KMS-11 (cell line): Measurements from ENCODE around the gene CEPT1.

Experiments used
- H2AFZ ChIP-seq: fragments of 200-600 bp; sonication (generic); 2 replicates; pipeline ENCODE4 v1.6.1; 2016; ENCODE audit warnings: antibody characterized with exemption, mixed run types, low read depth
- H3K27ac ChIP-seq: fragments of 200-600 bp; sonication (generic); 2 replicates; pipeline ENCODE4 v1.6.1; 2016; ENCODE audit warnings: mild to moderate bottlenecking, mixed run types
- H3K27me3 ChIP-seq: fragments of 200-600 bp; sonication (generic); 2 replicates; pipeline ENCODE4 v1.6.1; 2017; ENCODE audit warnings: mild to moderate bottlenecking, low read depth, mixed run types, moderate library complexity; ENCODE audit not compliant: insufficient read depth
- H3K36me3 ChIP-seq: fragments of 200-600 bp; sonication (generic); 2 replicates; pipeline ENCODE4 v1.6.1; 2017; ENCODE audit warnings: mild to moderate bottlenecking, mixed run types; ENCODE audit not compliant: insufficient read depth
- H3K4me1 ChIP-seq: fragments of 200-600 bp; sonication (generic); 2 replicates; pipeline ENCODE4 v1.6.1; 2016; ENCODE audit warnings: mild to moderate bottlenecking, low read depth, mixed run types; ENCODE audit not compliant: poor library complexity, severe bottlenecking
- H3K4me2 ChIP-seq: fragments of 200-600 bp; sonication (generic); 2 replicates; pipeline ENCODE4 v1.7.0; 2016; ENCODE audit warnings: mild to moderate bottlenecking, mixed run types
- H3K4me3 ChIP-seq: fragments of 200-600 bp; sonication (generic); IDR thresholded peaks from 2 replicates; pipeline ENCODE4 v1.6.1; 2017; ENCODE audit warnings: low read depth, low read length, mixed read lengths; ENCODE audit not compliant: insufficient read depth
- H3K79me2 ChIP-seq: fragments of 200-600 bp; sonication (generic); 2 replicates; pipeline ENCODE4 v1.6.1; 2016; ENCODE audit warnings: low read depth, mixed run types; ENCODE audit not compliant: insufficient read depth
- H3K9ac ChIP-seq: fragments of 200-600 bp; sonication (generic); 2 replicates; pipeline ENCODE4 v1.6.1; 2016; ENCODE audit warnings: mild to moderate bottlenecking, mixed run types
- H4K20me1 ChIP-seq: fragments of 200-600 bp; sonication (generic); 2 replicates; pipeline ENCODE4 v1.6.1; 2016; ENCODE audit warnings: mild to moderate bottlenecking, mixed run types; ENCODE audit not compliant: insufficient read depth
- TF ChIP-seq, protein P1 (sequence below): fragments of 200-600 bp; sonication (generic); conservative IDR thresholded peaks from 2 replicates; pipeline ENCODE4 v1.6.1; 2017; ENCODE audit warnings: low read depth, mild to moderate bottlenecking, antibody characterized with exemption, low read length, moderate library complexity, mixed read lengths

Gene CEPT1

GRCh38 chr1:111142356-111142975 lies 2.4 kb downstream of the CEPT1 start:
- no peak overlapping the region for H3K4me3 ChIP-seq
- no peak overlapping the region for H2AFZ ChIP-seq
- TF ChIP-seq, protein P1, sequence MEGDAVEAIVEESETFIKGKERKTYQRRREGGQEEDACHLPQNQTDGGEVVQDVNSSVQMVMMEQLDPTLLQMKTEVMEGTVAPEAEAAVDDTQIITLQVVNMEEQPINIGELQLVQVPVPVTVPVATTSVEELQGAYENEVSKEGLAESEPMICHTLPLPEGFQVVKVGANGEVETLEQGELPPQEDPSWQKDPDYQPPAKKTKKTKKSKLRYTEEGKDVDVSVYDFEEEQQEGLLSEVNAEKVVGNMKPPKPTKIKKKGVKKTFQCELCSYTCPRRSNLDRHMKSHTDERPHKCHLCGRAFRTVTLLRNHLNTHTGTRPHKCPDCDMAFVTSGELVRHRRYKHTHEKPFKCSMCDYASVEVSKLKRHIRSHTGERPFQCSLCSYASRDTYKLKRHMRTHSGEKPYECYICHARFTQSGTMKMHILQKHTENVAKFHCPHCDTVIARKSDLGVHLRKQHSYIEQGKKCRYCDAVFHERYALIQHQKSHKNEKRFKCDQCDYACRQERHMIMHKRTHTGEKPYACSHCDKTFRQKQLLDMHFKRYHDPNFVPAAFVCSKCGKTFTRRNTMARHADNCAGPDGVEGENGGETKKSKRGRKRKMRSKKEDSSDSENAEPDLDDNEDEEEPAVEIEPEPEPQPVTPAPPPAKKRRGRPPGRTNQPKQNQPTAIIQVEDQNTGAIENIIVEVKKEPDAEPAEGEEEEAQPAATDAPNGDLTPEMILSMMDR: no peak
- no peak overlapping the region for H3K9ac ChIP-seq
- H3K36me3 ChIP-seq: no peaks in the 10 kb centered on the region
- H3K4me1 ChIP-seq: peaks cover 17% of the 10 kb centered on the region
- no peaks in the 10 kb centered on the region for H4K20me1 ChIP-seq
- H3K27me3 ChIP-seq: no peaks in the 10 kb centered on the region
- H3K4me2 ChIP-seq: no peak overlapping the region
- no peak overlapping the region for H3K27ac ChIP-seq
- peaks cover 51% of the 10 kb centered on the region for H3K79me2 ChIP-seq

GRCh38 chr1:111145542-111145941 lies 5.5 kb downstream of the CEPT1 start:
- Histone ChIP-seq H3K4me2 (no peak overlapping the region), H3K27me3 (no peaks in the 10 kb centered on the region), H3K4me1 (peaks cover 11% of the 10 kb centered on the region), H3K9ac (no peak overlapping the region), H3K79me2 (peaks cover 42% of the 10 kb centered on the region), H2AFZ (no peak overlapping the region), H3K27ac (no peak overlapping the region), H4K20me1 (no peaks in the 10 kb centered on the region), H3K36me3 (no peaks in the 10 kb centered on the region), H3K4me3 (no peak overlapping the region)
- TF ChIP-seq, protein P1: no peak

DNA sequence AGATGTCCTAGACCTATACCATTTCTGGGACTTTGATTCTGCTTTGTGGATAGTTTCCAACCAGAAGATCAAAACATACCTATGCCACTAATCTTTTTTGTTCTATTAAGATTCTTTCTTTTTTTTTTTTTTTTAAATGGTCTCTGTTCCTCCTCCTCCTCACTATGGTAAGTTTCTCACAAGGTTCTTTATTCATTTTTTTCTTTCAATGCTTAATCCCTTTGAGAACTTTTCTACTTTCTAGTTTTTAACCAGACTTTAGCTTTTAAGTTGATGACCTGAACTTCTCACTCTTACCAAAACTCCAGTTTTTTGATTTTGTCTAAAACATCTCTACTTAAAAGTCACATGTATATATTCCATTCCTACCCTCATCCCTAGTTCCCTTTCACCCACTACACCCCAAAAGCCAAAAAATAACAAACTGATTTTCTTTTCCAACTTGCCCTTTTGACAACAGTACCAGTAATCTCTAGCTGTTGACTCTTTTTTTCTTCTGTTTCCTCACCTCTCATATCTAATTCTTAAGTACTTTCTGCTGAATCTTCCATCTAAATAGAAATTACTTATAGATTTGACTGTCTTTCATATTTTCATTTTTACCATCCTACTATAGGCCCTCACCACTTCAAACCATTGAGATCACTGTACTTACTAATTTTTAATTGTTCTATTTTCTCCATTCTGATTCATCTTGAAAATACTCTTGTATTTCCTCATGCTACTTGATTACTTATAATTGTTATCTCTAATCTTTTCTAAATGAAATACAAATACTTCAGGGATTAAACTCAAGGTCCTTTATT lies 6.1 kb downstream of the CEPT1 start:
- Histone ChIP-seq H3K79me2 (peaks cover 35% of the 10 kb centered on the region), H3K9ac (no peak overlapping the region), H3K4me1 (peaks cover 6% of the 10 kb centered on the region), H3K27me3 (no peaks in the 10 kb centered on the region), H3K4me2 (no peak overlapping the region), H3K4me3 (no peak overlapping the region), H4K20me1 (no peaks in the 10 kb centered on the region), H3K36me3 (no peaks in the 10 kb centered on the region), H3K27ac (no peak overlapping the region), H2AFZ (no peak overlapping the region)
- TF ChIP-seq, protein P1: no peak

GRCh38 chr1:111147948-111148347 lies 7.9 kb downstream of the CEPT1 start:
- Histone ChIP-seq H3K27me3 (no peaks in the 10 kb centered on the region), H3K4me3 (no peak overlapping the region), H3K9ac (no peak overlapping the region), H3K27ac (no peak overlapping the region), H3K79me2 (peaks cover 18% of the 10 kb centered on the region; the same call in 1 of the 2 replicates), H3K4me1 (no peaks in the 10 kb centered on the region), H4K20me1 (no peaks in the 10 kb centered on the region), H3K36me3 (no peaks in the 10 kb centered on the region), H2AFZ (no peak overlapping the region), H3K4me2 (no peak overlapping the region)
- TF ChIP-seq, protein P1: no peak
